Measurements from ENCODE around the gene LY6G5B. TPM values are rescaled to one million over a fixed set of nuclear protein-coding genes. Genes with fewer than 3 reads are reported as not detected.
A peak's percentile ranks its signal among the peaks of the same experiment; 100 is the strongest.

The LY6G5B gene
- total RNA-seq, 1 experiment from 2014 or later = 14.4 TPM

DNA sequence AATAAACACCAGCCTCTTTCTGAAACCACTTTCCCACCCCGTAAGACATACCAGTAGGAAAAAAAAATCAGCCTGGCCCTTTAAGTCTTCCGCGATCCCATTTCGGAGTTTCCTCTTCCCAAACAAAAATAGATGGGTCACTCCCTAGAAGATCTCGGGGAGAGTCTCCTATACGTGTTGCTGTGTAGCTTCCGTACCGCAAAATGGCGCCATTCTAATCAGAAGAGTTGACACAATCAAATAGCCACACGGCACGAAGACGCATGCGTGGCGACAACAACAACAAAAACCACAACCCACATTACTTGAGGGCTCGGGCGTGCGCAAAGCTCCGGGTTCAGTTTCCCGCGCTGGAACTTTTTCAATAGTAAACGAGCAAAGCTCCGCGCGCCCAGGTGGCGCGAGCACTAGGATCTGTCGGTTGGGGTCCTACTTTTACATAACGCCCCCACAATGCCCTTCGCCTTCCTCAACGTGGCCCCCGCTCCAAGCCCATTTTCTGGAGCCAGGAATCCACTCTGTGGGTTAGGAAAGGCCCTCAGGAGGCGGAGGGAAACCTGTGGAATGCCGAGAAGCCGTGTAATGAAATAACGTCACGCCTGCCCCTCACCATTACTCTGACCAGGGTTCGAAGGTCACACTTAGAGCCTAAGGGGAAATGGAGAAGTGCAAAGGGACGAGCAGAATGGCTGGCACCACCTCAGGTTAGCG lies 4.8 kb upstream of the LY6G5B start, which contains the start of gene GPANK1:
Gene GPANK1 (minus strand): TSS at position 208 of the 711 bp plus-strand sequence. CDS start 519 bp downstream, outside the sequence.
- peak within 1 kb of the TSS; percentile 99 for H3K4me3 Mint-ChIP-seq (ENCODE audit: unreplicated experiment)
- H3K36me3 Mint-ChIP-seq (ENCODE audit: insufficient read depth, unreplicated experiment) = peaks cover 79% of the 10 kb centered on the region
- BruUV-seq (replicated peaks) = no TSS peak
- no peaks in the 10 kb centered on the region for H3K27me3 Mint-ChIP-seq (ENCODE audit: insufficient read depth, unreplicated experiment)
- H3K4me1 Mint-ChIP-seq (ENCODE audit: insufficient read depth, unreplicated experiment) = peaks cover 31% of the 10 kb centered on the region
- intact Hi-C loops (cut with micrococcal nuclease) = loop anchor here (5.0 kb wide), 1 partner anchor 43 kb away; the partner anchor contains the start of gene PRRC2A
- ChIA-PET POLR2A (interaction anchor here (0.6 to 7.9 kb wide), 37 partner anchors 13 to 1307 kb away, joined by 3 to 263 read pairs (median 5); partner anchors contain the start of genes ABHD16A, APOM, BAG6 and CLIC1), CTCF (interaction anchor here (0.7 kb wide), 1 partner anchor 114 kb away, joined by 5 read pairs; no protein-coding TSS in a partner anchor)
- TF ChIP-seq, protein P1, sequence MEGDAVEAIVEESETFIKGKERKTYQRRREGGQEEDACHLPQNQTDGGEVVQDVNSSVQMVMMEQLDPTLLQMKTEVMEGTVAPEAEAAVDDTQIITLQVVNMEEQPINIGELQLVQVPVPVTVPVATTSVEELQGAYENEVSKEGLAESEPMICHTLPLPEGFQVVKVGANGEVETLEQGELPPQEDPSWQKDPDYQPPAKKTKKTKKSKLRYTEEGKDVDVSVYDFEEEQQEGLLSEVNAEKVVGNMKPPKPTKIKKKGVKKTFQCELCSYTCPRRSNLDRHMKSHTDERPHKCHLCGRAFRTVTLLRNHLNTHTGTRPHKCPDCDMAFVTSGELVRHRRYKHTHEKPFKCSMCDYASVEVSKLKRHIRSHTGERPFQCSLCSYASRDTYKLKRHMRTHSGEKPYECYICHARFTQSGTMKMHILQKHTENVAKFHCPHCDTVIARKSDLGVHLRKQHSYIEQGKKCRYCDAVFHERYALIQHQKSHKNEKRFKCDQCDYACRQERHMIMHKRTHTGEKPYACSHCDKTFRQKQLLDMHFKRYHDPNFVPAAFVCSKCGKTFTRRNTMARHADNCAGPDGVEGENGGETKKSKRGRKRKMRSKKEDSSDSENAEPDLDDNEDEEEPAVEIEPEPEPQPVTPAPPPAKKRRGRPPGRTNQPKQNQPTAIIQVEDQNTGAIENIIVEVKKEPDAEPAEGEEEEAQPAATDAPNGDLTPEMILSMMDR (IDR thresholded peaks at IDR 0.05; ENCODE audit: unreplicated experiment) = no peak
- peak; percentile 97 for DNase-seq (ENCODE audit: unreplicated experiment)
- peak within 1 kb of the TSS; percentile 99 for H3K27ac Mint-ChIP-seq (ENCODE audit: low read depth, unreplicated experiment)
- no peaks in the 10 kb centered on the region for H3K9me3 Mint-ChIP-seq (ENCODE audit: unreplicated experiment)

DNA sequence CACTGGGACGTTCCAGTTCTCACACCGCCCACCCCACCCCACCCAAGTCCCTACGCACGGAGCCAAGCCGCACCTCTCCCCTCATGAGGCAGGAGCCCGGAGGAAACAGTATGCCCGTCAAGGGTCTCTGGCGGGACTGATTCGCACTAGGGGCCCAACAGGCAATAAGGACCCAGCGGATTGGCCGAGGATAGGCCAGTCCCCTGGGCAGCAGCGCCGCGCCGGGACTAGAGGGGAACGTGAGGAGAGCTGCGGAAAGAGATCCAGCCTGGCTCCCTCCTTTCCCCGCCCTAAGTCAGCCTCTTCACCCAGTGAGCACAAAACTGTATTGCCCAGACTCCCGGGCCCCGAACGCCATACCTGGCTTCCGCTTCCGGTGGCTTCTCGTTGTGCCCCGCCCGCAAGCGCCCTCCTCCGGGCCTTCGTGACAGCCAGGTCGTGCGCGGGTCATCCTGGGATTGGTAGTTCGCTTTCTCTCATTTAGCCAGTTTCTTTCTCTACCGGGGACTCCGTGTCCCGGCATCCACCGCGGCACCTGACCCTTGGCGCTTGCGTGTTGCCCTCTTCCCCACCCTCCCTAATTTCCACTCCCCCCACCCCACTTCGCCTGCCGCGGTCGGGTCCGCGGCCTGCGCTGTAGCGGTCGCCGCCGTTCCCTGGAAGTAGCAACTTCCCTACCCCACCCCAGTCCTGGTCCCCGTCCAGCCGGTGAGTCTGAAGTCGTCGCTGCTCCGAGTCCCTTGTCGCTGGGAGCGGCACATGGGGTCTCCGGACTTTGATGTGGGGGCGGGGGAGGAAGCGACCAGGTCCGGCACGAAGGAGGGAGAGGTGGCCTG lies 4.1 kb upstream of the LY6G5B start, which contains the start of gene CSNK2B:
Gene CSNK2B (plus strand): TSS at position 580 of the 836 bp plus-strand sequence. CDS start 752 bp downstream, outside the sequence.
- TF ChIP-seq, protein P1 (IDR thresholded peaks at IDR 0.05; ENCODE audit: unreplicated experiment) = no peak
- Mint-ChIP-seq H3K4me1 (ENCODE audit: insufficient read depth, unreplicated experiment) (peaks cover 31% of the 10 kb centered on the region), H3K27me3 (ENCODE audit: insufficient read depth, unreplicated experiment) (no peaks in the 10 kb centered on the region), H3K27ac (ENCODE audit: low read depth, unreplicated experiment) (peak within 1 kb of the TSS; percentile 99), H3K36me3 (ENCODE audit: insufficient read depth, unreplicated experiment) (peaks cover 81% of the 10 kb centered on the region), H3K4me3 (ENCODE audit: unreplicated experiment) (peak within 1 kb of the TSS; percentile 99), H3K9me3 (ENCODE audit: unreplicated experiment) (no peaks in the 10 kb centered on the region)
- no TSS peak for BruUV-seq (replicated peaks)
- DNase-seq (ENCODE audit: unreplicated experiment) = peak; percentile 98
- CTCF ChIA-PET = interaction anchor here (0.5 to 1.1 kb wide), 3 partner anchors 11 to 1102 kb away, joined by 3 read pairs; no protein-coding TSS in a partner anchor
- intact Hi-C loops (cut with micrococcal nuclease) = no loop called here
- POLR2A ChIA-PET = interaction anchor here (0.6 to 7.9 kb wide), 29 partner anchors 12 to 1306 kb away, joined by 3 to 263 read pairs (median 7); partner anchors contain the start of genes ABHD16A, APOM, ATP6V1G2 and BAG6

DNA sequence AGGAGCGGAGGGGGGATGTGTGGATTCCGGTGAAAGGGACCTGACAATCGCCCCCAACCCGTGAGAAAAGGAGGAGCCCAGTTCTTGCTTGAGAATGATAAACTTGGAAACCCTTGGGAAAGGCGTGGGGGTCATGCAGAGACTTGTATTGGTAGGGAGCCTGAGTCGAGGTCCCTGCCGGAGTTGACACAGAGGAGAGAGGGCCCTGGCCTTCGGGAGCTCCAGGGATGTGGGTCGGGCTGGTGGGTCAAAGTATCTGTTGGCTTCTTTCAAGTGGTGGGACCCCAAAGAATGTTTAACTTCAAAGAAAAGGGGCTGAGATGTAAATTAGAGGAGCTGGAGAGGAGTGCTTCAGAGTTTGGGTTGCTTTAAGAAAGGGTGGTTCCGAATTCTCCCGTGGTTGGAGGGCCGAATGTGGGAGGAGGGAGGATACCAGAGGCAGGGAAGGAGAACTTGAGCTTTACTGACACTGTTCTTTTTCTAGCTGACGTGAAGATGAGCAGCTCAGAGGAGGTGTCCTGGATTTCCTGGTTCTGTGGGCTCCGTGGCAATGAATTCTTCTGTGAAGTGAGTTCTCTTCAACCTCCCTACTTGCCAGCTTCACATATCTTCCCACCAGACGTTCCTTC lies 3.3 kb upstream of the LY6G5B start:
- CTCF ChIA-PET = interaction anchor here (0.6 to 1.1 kb wide), 6 partner anchors 12 to 1132 kb away, joined by 3 to 5 read pairs (median 3); no protein-coding TSS in a partner anchor
- H3K9me3 Mint-ChIP-seq (ENCODE audit: unreplicated experiment) = no peaks in the 10 kb centered on the region
- H3K36me3 Mint-ChIP-seq (ENCODE audit: insufficient read depth, unreplicated experiment) = peaks cover 78% of the 10 kb centered on the region

More for the DNA sequence above, 3.3 kb upstream of the LY6G5B start:
- Mint-ChIP-seq H3K4me1 (ENCODE audit: insufficient read depth, unreplicated experiment) (peaks cover 25% of the 10 kb centered on the region), H3K4me3 (ENCODE audit: unreplicated experiment) (peak overlapping the region; percentile 99), H3K27me3 (ENCODE audit: insufficient read depth, unreplicated experiment) (no peaks in the 10 kb centered on the region), H3K27ac (ENCODE audit: low read depth, unreplicated experiment) (peak overlapping the region; percentile 99)
- intact Hi-C loops (cut with micrococcal nuclease) = no loop called here
- TF ChIP-seq, protein P1 (IDR thresholded peaks at IDR 0.05; ENCODE audit: unreplicated experiment) = no peak
- POLR2A ChIA-PET = interaction anchor here (0.5 to 7.9 kb wide), 18 partner anchors 11 to 529 kb away, joined by 3 to 263 read pairs (median 4); partner anchors contain the start of genes ABHD16A, APOM, ATP6V1G2 and BAG6
- no peak for DNase-seq (ENCODE audit: unreplicated experiment)
- no TSS peak for BruUV-seq (replicated peaks)
